GM21526 (cell line): Measurements from ENCODE around the gene PDE6C.

ENCODE experiments used
- ATAC-seq: cut with Tn5 transposase; IDR thresholded peaks from one replicate; pipeline ENCODE4 v1.9.1; 2021; ENCODE audit warnings: moderate library complexity; ENCODE audit not compliant: unreplicated experiment, low FRiP score

PDE6C gene

DNA sequence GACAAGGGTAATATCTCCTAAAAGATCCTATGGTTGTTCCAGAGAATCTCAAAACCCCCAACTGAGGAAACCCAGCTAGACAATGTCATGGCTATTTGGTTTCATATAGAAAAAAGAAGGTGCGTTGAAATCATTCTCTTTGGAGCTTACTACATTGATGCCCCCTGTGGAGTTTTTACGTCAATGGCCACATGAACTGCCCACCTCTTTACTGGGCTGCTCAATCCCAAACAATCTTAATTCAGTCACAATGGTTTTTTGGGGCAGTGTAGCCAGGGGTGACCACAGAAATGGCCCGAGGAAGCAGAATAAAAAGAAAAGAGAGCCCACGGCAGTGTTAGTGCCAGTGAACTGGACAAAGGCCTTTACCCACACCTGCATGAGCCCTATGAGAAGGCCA lies 19.1 kb upstream of the PDE6C start:
- ATAC-seq, result no peak

DNA sequence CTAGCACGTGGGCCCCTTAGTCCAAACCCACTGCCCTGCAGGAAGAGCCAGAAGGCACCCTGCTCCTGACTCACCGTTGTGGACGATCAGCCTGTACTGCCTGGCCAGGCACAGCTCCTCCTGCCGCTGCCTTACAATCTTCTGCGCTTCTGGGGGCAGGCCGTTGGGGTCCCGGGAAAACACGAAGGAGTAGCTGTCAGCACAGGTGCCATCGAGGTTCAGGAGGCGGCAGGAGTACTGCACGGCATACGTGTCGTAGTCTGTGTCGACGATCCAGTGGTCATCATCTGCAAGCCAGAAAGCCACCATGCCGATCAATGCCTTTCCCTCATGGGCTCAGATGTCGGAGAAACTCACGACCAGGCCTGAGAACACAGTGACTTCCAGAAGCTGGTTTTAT lies 18.6 kb upstream of the PDE6C start:
- ATAC-seq, result no peak

DNA sequence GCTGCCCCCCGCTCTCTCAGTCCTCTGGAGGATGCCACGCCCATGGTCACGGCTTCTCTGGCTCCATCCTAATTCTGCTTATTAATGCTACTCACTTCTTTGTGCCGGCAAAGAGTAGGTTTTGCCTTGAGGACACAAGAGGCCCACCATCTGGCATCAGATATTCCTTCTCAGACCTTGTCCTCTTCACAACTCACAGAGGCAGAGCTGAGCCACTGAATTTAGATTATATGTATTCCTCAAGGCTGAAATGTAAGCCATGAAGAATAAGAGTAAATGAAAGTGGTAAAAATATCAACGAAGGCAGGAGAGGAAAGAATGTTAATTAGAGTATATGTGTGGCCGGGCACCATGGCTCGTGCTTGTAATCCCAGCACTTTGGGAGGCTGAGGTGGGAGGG lies 17.8 kb upstream of the PDE6C start:
- no peak for ATAC-seq

DNA sequence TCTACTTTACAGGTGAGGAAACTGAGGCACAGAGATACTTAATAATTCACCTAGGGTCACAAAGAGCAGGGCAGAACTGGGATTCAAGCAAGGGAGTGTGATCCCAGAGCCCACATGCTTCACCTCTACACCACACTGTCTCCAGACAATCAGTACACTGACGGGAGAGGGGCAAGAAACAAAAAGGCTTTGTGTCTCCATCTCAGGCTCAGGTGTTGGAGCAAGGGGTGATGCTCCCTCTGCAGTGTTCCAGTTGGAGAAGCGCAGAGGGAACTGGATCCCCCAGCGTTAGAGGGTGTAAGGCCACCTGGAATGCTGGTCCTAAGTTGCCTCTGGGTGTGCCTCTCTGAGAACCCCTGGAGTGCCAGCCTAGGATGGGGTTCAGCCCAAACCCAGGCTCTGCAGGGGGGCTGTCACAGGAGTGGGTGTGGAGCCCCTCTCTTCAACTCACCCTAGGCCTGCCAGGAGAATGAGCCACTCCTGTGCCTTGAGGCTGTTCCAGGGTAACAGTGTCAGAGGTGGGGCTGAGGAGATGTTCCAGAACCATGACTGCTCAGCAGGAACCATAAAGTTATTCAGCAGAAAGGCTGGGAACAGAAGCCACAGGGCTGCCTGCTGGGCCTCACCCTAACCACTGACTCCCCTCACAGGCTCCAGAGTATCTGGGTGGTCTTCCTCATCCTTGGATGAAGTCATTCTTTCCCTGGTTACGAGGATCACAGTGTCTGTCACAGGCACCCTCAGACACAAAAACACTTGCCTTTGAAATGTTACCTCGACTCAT lies 16.8 kb upstream of the PDE6C start:
- no peak for ATAC-seq

DNA sequence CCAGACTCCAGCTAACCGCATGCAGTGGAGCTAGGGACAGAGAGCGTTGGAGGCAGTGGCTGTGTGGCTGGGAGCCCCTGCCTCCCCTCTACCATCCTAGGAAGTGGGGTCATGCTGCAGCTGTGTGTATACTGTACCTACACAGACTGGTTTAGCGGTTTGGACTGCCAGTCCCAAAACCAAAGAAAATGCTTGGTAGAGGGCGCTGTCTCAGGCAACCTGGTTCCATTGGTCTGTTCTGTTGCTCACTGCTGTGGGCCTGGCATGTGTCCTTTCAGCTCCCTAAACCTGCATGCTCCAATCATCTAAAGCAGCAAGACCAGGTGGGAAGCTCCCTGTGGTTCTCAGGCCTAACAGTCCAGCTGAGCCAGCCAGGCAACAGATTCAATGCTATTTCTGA lies 15.8 kb upstream of the PDE6C start:
- ATAC-seq, result no peak

DNA sequence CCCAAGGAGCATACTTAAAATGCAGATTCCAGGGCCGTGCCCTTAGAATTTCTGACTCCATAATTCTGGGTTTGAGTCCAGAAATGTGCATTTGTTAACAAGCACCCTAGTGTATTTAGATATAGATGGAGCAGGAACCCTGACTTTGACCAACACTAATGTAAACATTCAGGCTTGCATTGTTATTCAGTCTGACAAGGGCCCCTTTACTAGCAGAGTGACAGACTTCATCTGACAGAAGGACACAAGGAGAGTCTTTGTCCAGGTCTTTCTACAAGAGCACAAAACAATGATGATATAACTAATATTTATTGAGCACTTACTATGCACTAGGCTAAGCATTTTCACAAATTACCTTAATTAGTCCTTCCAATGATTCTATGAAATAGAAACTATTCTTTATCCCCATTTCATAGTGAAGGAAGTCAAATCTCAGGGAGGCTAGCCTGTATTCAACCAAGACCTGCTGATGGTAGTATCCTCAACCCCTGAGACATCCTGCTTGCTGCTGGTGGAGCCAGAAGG lies 15.2 kb upstream of the PDE6C start:
- ATAC-seq, result no peak

DNA sequence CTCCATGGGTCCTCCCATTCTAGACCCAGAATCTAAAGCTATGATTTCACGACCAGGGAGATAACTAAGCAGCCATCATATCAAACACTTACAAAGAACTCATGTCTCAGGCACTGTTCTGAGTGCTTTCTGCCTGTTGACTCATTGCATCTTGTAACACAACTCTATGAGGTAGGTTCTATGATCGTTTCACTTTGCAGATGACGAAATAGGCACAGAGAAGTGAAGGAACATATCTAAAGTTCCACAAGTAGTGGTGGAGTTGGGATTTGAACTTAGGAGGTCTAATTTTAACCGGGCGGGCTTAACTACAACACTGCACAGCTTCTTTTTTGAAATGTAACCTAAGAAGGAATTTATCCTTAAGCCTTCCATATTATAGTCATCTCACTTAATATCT lies 14.2 kb upstream of the PDE6C start:
- ATAC-seq, result no peak

DNA sequence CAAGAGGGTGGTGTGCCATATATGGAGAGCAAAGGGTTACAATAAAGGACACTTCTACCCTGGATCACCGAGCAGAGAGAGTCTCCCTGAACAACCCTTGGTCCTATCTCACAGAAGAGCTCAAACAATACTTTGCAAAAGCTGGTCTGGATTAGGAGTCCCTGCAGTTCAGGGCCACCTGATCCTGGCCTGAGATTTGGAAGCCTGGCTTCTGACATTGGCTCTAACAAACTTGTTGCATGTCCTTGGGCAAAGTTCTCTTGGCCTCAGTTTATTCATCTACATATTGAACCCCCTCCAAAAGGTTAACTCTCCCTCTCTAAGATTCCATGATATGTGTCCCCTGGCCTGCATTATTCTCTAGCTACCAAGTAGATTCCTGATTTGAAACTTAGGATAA lies 13.0 kb upstream of the PDE6C start:
- ATAC-seq, result no peak

DNA sequence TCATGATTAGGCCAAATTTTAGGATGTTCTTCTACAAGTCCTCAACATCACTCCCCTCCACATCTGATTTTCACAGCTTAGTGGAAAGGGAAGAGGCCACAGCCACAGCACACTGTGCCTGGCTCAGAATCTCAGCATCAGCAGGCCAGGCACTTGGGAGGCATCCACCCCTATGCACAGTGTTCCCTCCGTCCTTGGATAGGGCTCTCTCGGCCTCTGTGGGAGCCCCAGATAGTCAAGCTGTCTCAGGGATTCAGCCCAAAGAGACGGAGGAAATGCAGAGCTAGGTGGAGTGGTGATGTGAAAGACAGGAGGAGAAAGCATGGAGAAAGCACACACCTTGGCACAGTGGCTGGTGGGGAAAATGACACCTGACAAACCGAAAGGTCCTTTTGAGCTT lies 12.6 kb upstream of the PDE6C start:
- no peak for ATAC-seq

DNA sequence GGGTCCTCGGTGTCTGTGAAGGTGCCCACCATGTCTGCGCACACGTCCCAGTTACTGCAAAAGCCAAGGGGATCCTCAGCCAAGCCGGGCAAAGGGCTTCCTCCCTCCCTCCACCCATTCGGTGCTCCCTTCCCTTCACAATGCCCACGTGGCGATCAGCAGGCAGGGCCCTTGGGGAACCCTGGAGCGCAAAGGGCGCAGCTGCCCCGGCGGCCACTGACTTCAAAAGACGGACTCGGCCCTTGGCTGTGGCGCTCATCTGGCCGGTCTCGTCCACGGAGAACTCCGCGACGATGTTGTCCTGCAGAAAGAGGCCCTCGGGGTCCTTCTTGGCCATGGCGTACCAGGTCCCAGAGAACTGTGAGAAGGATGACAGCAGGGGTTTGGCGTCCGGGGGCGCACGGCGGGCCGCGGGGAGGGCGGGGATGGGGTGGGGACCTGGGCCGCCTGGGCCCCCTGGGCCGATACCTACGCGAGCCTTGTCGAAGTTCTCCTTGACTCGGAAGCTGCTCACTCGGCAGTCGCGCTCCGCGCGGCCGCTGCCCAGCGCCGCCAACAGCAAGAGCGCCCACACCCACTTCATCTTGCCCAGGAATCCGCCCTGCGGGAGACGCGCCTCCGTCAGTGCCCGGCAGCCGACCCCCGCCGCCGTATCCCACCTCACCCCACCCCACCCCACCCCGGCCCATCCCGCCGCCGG lies 11.7 kb upstream of the PDE6C start:
- ATAC-seq, result no peak

DNA sequence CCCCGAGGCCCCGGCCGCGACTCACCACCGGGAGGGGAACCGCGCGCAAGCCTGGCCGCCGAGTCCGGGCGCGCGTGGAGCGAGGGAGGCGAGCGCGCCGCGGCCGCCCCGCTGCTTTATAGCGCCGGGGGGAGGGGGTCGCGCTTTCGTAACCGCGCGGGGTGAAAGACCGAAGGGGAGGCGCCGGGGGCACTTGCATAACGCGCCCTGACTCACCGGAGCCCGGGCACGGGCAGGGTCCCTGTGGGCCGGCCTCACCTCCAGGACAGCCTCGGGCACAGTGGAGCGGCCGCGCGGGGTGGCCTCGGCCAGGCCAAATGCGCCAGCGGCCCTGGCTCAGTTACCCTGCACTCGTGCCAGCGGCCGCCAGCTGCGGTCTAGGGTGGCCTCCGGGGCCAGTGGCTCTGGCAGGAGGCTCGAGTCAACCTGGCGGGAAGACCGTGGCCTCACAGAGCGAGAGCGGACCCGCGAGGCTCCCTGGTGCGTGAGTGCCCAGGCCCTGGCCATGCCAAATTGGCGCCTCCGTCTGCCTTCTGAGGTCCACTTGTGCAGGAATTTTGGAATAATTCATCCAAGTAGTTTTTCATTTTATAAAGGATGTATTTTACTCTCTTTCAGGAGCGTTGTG lies 11.1 kb upstream of the PDE6C start, which contains the start of gene RBP4:
TSS of gene RBP4 (minus strand) at position 90 of the 628 bp plus-strand sequence. CDS start 207 bp downstream, outside the sequence.
- ATAC-seq, result no peak

DNA sequence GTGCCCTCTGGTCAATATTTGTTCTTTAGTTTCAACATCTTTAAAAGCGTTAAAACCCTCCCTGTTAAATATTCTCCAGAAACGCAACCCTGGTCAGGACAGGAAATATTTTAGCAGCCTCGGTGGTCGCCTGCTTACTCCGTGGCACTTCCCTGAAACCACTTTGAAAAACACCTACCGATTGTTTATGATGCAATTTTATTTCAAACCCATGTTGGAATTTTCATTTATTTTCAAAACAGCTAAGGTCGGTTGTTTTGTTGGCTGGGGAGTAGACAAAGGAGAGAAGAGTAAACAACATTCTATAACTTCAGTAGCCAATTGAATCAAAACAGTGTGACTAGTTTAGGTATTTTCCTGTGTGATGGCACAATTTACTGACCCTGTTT lies 10.6 kb upstream of the PDE6C start:
- ATAC-seq, result no peak

DNA sequence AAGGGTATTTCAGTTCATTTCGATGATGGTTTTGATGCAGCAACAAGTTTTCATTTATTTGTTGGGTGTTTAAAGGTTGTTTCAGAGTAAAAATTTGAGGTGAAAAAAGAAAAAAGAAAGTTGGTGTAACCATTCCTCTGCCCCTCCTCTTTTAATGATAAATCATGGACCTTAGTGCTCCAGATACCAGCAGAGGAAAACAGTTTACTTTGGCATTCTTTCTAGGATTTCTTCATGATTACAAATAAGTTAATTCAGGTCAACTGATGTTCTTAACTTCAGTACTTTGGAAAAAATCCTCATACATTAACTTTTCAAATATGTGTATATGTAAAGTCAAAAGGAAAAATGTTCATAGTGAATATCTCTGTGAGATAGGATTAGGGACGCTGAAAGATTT lies 9.3 kb upstream of the PDE6C start:
- no peak for ATAC-seq

DNA sequence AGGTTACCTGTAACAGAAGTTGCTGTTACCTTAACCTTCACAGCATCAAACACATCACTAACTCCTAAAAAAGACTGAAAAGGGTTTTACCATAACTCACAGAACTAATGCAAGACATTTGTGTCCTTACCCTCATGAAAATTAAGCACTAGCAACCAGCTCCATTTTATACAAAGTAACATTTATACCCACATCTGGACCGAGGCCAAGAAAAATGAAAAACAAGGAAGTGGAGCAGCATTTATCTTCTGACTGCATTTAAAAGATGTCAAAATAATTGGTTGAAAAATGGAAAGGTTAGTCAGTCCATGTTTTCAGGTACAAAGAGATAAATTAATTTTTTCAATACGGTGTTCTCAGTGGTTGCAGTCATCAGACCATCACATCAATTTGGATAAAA lies 8.2 kb upstream of the PDE6C start:
- ATAC-seq, result no peak

DNA sequence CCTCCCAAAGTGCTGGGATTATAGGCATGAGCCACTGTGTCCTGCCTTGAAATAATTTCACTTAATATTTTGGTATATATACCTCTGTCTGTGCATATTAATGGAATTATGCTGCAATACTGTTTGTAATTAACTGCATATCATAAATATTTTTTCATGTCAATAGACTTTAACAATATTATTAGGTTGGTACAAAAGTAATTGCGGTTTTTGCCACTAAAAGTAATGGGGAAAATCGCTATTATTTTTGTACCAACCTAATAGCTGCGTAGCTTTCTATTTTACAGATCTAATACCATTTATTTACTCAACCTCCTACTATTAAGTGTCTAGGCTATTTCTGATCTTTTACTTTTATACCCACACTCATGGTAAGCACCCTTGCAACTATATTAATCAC lies 3.9 kb upstream of the PDE6C start:
- ATAC-seq, result no peak

DNA sequence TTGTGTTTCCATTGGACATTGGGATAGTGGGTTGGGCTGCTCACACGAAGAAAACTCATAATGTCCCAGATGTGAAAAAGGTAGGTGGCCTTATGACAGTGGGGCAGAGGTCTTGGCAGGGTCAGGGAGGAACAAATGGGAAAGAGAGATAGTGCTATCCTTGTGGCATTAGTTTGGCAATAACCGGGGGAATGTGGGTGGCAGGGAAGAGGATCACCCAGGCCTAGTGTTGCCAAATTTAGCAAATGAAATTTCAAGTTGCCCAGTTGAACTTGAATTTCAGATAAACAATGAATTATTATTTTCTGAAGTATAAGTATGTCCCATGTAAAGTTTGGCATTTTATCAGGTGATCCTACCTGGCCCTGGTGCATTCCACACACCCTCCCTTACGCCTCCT lies 789 bp downstream of the PDE6C start:
- no peak for ATAC-seq

DNA sequence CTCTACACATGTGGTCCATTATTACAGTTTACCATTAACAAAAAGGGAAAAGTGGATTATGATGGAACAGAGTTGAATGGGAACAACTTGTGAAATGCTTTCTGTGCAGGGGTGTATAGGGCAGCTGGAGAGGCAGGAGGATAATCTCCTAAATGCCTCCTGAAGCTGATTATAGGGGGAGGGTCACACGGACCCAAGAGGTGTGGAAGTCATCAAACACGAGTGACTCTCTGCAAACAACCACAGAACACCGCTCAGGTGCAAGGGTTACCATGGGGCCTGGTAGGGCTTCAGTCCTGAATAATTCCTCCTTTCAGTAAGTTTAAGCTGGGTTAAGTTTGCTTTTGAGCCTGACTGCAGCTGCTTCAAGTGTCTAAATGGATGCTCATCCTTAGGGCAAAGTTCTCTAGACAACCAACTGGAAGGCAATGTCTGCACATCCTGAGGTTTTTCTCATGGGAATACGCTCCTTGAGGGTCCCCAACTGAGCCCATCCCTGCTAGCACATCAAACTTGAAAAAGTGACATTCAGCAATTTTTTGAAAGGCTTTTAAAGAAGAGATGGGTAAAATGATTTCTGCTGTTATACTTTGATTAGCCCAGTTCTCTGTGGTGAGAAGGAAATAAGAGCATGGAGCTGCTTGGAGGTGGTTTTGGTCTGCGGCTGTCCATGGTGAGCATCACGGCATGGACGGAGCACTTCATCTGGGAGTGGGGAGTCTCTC lies 1.9 kb downstream of the PDE6C start:
- ATAC-seq, result no peak

DNA sequence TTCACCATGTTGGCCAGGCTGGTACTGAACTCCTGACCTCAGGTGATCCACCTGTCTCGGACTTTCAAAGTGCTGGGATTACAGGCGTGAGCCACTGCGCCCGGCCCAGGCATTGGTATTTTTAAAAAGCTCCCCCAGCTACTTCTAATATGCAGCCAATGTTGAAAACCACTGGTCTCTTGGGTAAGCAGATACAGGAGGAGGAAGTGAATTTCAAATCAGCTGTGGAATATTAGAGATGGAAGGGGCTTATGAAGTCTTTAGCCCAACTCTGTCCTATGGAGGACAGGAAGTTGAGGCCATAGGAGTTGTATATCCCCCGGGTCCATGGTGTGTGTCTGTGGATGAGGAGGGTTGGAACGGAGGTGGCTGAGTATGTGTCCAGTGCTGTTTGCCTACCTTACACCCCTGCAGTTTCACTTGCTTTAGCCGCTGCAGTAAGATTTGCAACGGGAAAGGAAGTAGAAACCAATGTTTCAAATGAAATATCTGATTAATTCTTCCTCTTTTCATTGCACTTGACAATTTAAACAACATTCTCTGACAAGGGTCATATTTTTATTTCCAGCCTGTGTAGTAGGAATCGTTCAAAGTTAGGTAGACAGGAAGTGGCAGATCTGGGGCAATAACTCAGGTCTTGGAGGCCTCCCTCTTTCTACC lies 3.4 kb downstream of the PDE6C start:
- ATAC-seq, result no peak

DNA sequence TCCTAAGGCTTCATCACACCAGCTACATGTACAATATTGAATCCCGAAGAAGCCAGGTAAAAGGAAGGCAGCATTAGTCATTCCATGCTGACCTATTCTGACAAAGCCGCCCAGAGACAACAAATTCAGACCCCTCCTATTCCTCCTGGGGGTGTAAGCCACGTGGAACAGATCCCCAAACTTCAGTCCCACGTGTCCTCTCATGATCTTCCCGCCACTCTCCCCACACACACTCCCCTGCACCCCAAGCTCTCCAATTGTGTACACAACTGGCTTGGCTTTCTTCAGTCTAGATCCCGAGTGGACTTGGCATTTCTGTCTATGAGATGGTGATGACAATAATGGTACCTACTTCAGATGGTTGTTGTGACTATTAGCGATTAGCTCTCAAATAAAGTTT lies 8.6 kb downstream of the PDE6C start:
- no peak for ATAC-seq

DNA sequence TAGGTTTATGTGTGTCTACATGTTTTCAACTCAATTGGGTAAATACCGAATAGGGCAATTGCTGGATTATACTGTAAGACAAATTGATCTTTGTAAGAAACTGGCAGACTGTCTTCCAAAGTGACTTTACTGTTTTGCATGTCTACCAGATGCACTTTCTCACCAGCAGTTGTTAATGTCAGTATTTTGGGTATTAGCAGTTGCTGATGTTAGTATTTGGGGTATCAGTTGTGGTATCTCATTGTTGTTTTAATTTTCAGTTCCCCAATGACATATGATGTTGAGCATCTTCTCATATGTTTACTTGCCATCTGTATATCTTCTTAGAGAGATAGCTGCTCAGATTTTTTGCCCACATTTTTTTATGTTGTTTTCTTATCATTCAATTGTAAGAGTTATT lies 10.6 kb downstream of the PDE6C start:
- peak; percentile 72 for ATAC-seq
